NCI-H82 treated with DMSO at 0.1 percent for 48 hours (cell line): Measurements from ENCODE around the gene DIP2A.

Experiments used
- DNase-seq: peaks from one replicate; lab custom pipeline; 2025; ENCODE audit not compliant: unreplicated experiment; lab: John Stamatoyannopoulos, UW

Gene DIP2A

GRCh38 chr21:46616656-46617055 is 158.0 kb downstream of the DIP2A start:
- no peak for DNase-seq

DNA sequence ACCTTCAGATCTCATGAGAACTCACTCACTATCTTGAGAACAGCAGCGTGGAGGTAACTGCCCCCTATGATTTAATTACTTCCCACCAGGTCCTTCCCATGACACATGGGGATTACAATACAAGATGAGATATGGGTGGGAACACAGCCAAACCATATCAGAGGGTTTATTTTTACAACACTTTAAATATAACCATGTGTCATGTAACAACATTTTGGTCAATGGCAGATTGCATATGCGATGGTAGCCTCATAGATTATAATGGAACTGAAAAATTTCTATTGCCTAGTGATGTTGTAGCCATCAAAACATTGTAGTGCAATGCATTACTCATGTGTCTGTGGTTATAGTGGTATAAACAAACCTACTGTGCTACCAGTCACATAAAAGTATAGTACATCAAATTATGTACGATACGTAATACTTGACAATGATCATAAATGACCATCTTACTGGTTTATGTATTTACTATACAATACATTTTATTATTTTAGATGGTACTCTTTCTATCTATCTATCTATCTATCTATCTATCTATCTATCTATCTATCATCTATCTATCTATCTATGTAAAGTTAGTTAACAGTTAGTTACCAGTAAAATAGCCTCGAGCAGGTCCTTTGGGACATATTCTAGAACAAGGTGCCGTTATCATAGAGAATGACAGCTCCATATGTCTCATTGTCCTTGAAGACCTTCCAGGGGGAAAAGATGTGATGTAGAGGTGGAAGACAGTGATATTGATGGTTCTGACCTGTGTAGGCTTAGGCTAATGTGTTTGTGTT is 158.8 kb downstream of the DIP2A start:
- no peak for DNase-seq

DNA sequence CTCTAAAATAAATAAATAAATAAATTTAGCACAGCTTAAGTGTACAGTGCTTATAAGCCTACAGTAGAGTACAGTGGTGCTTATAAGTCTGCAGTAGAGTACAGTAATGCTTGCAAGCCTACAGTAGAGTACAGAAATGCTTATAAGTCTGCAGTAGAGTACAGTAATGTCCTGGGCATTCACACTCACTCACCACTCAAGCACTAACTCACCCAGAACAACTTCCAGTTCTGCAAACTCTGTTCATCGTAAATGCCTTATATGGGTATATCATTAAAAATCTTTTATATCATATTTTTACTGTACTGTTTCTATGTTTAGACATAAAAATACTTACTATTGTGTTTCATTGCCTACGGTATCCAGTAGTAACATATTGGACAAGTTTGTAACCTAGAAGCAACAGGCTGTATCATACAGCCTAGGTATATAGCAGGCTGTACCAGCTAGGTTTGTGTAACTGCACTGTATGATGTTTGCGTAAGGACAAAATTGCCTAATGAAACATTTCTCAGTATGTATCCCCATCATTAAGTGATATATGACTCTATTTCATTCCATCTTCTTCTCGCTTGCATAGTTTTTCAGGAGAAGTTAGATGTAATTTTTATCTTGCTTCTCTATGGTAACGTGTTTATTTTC is 160.2 kb downstream of the DIP2A start:
- DNase-seq, result no peak
